COLO668 (cell line): ENCODE results near the gene LBHD2.

Experiments used
- DNase-seq: peaks from one replicate; lab custom pipeline; 2025; ENCODE audit not compliant: unreplicated experiment; lab: John Stamatoyannopoulos, UW

The LBHD2 gene

DNA sequence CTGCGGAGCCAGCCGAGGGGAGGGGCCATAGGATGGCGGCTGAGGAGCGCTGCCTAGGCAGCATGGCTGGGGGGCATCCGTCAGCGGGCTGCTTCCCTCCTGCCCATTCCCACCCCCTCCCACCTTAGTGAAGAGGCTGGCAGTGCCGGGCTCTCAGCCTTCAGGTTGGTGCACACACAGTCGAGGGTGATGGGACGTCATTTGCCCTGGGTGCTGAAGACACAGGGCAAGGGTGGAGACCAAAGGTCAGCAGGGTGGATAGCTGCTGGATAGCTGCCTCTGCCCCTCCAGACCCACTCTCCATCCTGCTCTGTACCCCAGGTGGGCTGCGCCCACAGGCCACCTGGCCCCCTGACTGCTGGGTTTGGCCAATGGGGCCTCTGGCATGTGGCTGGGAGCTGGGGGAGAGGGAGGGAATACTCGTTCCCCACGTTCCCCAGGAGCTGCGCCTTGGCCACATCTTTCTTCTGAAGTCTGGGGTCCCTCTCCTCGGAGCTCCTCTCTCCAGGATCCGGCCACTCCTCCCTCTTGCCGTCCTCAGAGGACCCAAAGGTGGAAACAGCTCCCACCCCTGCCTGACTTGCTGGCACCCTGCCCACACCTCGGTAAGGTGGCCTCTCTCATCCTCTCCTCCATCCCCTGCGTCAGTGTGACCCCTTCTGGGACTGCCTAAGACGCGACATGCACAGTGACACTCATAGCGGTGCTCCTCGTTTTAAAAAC is 15.5 kb upstream of the LBHD2 start:
- no peak for DNase-seq

GRCh38 chr14:103070263-103070885 is 13.6 kb upstream of the LBHD2 start:
- DNase-seq = no peak

- no peak for DNase-seq
These were observed 13.0 kb upstream of the LBHD2 start for GRCh38 chr14:103070971-103071542.

DNA sequence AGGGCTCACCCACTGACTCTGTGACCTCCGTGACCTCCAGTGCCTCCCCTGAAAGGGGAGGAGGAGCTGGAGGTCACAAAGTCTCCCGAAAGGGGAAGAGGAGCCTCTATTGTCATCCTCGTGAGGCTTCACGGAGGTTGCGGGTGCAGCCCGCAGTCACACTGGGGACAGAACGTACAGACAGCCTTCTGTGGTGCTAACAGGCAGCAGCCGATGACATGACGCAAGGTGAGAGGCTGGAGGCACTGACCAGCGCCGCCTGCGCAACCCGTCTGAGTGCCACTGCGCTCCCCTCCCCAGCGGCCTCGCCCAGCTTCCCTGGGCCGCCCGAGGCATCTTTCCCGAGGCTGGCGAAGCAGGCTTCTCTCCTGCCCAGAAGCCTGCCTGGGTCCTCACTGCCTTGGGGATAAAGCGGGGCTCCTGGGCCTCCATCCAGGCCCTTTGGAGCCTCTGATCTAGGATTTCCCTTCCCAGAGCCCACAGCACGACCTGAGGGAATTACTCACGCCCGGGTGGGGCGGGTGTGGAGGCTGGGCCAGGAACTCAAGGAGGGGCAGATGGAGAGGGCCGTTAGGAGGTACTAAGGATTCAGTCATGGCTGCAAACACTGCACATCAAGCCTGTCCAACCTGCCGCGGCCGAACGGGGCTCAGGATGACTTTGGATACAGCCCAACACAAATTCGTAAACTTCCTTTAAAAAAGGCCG is 12.3 kb upstream of the LBHD2 start:
- no peak for DNase-seq

DNA sequence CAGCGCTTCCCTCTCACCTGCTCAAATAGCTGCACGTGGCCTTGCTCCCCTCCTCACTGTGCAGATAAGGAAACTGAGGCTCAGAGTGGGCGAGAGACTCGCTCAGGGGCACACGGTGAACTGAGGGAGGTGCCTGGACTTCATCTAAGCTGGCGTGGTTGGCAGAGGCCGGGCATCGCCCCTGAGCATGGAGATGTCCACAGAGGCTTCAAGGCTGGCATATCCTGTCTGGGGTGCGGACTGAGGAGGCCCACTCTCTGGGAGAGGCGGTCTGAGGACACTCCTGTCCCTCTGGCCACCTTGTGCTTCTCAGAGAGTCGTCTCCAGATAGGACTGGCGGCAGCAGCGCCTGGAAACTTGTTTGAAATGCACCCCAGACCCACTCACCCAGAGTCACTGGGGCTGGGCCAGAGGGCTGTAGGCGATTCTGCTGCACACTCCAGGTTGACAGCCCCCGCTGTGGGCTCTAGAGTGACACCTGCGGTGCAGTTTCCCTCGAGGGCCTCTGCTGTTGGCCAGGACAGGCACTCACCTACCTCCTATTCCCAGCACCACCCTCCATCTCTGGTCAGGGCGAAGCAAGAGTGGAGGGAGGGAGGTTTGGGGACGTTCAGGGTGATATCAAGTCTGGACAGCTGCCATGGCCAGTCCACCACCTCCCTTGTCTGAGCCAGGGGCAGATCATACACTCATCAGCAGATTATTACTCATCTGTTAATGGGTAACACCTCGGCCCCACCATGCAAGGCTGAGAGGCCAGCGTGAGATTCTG is 11.2 kb upstream of the LBHD2 start:
- DNase-seq = no peak

DNA sequence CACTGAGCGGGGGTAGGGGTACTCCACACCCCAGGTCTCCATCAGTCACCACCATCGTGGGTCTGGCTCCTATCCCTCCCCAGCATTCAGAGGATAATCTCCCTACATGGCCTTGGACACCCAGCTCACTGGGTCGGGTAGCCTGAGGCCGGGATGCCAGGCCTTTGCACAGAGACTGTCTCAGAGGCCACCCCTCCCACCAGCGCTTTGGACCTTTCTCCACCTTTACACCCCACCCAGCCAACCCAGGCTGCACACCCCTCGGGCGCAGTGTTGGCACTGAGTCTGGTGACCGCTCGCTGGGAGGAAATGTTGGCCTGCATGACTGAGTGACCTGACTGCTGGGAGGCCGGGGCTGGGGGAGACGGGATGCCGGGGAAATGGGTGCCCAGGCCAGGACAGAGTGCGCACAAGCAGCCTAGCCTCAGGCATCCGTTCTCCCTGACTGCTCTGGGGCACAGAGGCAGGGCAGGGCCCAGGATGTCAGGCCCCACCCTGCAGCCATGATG is 10.6 kb upstream of the LBHD2 start:
- DNase-seq = no peak

GRCh38 chr14:103073876-103074728 is 9.9 kb upstream of the LBHD2 start:
- no peak for DNase-seq

DNA sequence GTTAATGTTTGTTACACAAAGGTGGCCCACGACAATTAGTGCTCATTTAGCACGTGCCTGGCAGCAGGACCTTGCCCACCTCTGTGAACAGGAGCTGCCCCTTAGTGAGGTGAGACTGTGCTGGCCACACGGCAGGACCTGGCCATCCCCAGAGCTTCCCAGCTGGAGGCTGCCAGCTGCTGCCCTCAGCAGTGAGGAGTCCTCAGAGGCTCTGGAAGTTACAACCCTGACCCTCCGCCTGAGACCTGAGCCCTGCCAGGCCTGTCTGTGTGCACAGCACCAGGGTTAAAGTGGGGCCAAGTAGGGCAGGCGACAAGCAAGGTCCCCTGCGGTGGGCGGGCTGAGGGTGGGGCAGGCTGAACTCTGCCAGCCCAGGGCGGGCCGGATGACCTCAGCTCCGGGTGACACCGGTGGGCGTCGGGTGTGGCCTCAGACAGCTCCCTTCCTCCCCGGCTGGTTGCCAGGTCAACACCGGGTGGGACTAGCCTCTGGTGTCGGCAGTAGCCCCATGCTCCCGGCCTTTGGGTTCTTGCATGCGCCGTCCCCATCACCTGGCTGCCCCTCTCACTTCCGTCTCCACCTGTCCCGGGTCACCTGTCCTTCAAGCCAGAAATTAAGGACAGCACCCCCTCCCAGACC is 9.2 kb upstream of the LBHD2 start:
- DNase-seq = no peak

- peak; percentile 84 for DNase-seq
These were observed 5.6 kb upstream of the LBHD2 start for GRCh38 chr14:103078420-103078749.

GRCh38 chr14:103078860-103079587 is 5.0 kb upstream of the LBHD2 start:
- no peak for DNase-seq

GRCh38 chr14:103081951-103082350 is 2.1 kb upstream of the LBHD2 start:
- DNase-seq = no peak

- no peak for DNase-seq
These were observed 1.4 kb downstream of the LBHD2 start for GRCh38 chr14:103085106-103086091.

GRCh38 chr14:103086771-103087342 is 2.8 kb downstream of the LBHD2 start:
- DNase-seq = no peak

- no peak for DNase-seq
These were observed 3.4 kb downstream of the LBHD2 start for GRCh38 chr14:103087343-103087835.

DNA sequence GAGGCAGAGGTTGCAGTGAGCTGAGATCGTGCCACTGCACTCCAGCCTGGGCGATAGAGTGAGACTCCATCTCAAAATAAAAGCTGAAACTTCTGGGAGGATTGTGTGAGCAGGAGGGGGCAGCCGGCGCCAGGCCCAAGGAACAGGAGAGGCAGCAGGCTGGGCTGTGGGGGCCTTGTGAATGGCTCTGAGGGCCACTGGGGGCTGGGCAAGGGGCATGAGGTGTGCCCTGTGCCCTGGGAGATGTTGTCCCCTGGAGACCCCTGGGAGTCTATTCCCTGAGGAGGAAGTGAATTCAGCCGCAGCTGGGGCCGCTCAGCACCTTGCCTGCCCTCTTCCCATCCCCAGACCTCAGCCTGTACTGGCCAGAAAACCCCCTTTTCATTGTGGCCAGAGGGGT is 4.9 kb downstream of the LBHD2 start:
- DNase-seq = no peak

- no peak for DNase-seq
These were observed 5.7 kb downstream of the LBHD2 start for GRCh38 chr14:103089386-103090335.
